Thymus (tissue), 14 donors: Measurements from ENCODE around the gene PSIP1. TPM values are rescaled to one million over a fixed set of nuclear protein-coding genes. Genes with fewer than 3 reads are reported as not detected.

Experiments
- DNase-seq, 9 donors: peaks; one replicate each; pipeline ENCODE4 v3.0.0-alpha.2; 2013; ENCODE audit warnings: low spot score in 9 of 9, low read depth in 6 of 9, missing footprints in 1 of 9
- H3K27ac ChIP-seq, 2 donors: one replicate each; pipeline ENCODE4 v1.5.1; 2013; ENCODE audit warnings: control low read depth in 1 of 2, low read depth in 1 of 2, low read length in 1 of 2, mild to moderate bottlenecking in 1 of 2, moderate library complexity in 1 of 2
- H3K27me3 ChIP-seq, 2 donors: one replicate each; pipeline ENCODE4 v1.5.1; 2013; ENCODE audit warnings: low read length in 1 of 2; ENCODE audit not compliant: control insufficient read depth in 2 of 2, insufficient read depth in 1 of 2
- H3K36me3 ChIP-seq, 2 donors: one replicate each; pipeline ENCODE4 v1.5.1; 2013; ENCODE audit warnings: low read length in 1 of 2, mild to moderate bottlenecking in 1 of 2, moderate library complexity in 1 of 2; ENCODE audit not compliant: control insufficient read depth in 2 of 2, insufficient read depth in 2 of 2
- H3K4me1 ChIP-seq, 2 donors: one replicate each; pipeline ENCODE4 v1.5.1; 2013; ENCODE audit warnings: low read length in 2 of 2; ENCODE audit not compliant: control insufficient read depth in 2 of 2, insufficient read depth in 2 of 2
- H3K4me3 ChIP-seq, 2 donors: one replicate each; pipeline ENCODE4 v1.5.1; 2013; ENCODE audit warnings: low read length in 2 of 2, control low read depth in 1 of 2, mild to moderate bottlenecking in 1 of 2
- H3K9me3 ChIP-seq, 2 donors: one replicate each; pipeline ENCODE4 v1.5.1; 2013; ENCODE audit warnings: low read length in 1 of 2, mild to moderate bottlenecking in 1 of 2; ENCODE audit not compliant: control insufficient read depth in 2 of 2, insufficient read depth in 1 of 2
- WGBS: extraction: QIAGEN DNeasy Blood & Tissue Kit; methylation state at CpG from one replicate; pipeline ENCODE4 v1.1.7; 2013; 5-methylcytosine and 5-hydroxymethylcytosine counted together
- long read RNA-seq, 10 donors: transcript quantifications; one replicate each; lab custom pipeline, GENCODE V29; 2026
- polyA plus RNA-seq: library from polyadenylated mRNA; stranded (reverse); fragments of 200-250 nt; gene quantifications from one replicate; pipeline ENCODE4 v1.2.3, GENCODE V29; 2013
- total RNA-seq: library from RNA; stranded (reverse); fragments of 120-200 nt; gene quantifications from one replicate; pipeline ENCODE4 v1.2.4, GENCODE V29; 2013
- donor health status: healthy.

The PSIP1 gene
- total RNA-seq (170 TPM), polyA plus RNA-seq (116 TPM)
- long read RNA-seq, donor 1, partial matches to known transcripts = 0 of 1 reads
- long read RNA-seq, donor 1, other reads (novel, unspliced or antisense) = 0 of 1 reads
- long read RNA-seq, donor 2 = 0 reads
- long read RNA-seq, donor 3, transcript PSIP1-204 (16 exons, 3,364 nt) = major isoform, 12 of 94 reads
- long read RNA-seq, donor 3, partial matches to known transcripts = 74 of 94 reads
- long read RNA-seq, donor 3, other reads (novel, unspliced or antisense) = 0 of 94 reads
- long read RNA-seq, donor 4, partial matches to known transcripts = 12 of 21 reads
- long read RNA-seq, donor 4, other reads (novel, unspliced or antisense) = 0 of 21 reads
- long read RNA-seq, donor 5, transcript PSIP1-204 (16 exons, 3,364 nt) = major isoform, 6 of 135 reads
- long read RNA-seq, donor 5, partial matches to known transcripts = 119 of 135 reads
- long read RNA-seq, donor 5, other reads (novel, unspliced or antisense) = 0 of 135 reads
- long read RNA-seq, donor 6, transcript PSIP1-204 (16 exons, 3,364 nt) = major isoform, 7 of 41 reads
- long read RNA-seq, donor 6, partial matches to known transcripts = 26 of 41 reads
- long read RNA-seq, donor 6, other reads (novel, unspliced or antisense) = 0 of 41 reads
- long read RNA-seq, donor 7, transcript PSIP1-204 (16 exons, 3,364 nt) = major isoform, 11 of 120 reads
- long read RNA-seq, donor 7, transcript PSIP1-203 (16 exons, 3,391 nt) = minor isoform, 5 of 120 reads
- long read RNA-seq, donor 7, partial matches to known transcripts = 96 of 120 reads
- long read RNA-seq, donor 7, other reads (novel, unspliced or antisense) = 0 of 120 reads
- long read RNA-seq, donor 8, transcript PSIP1-204 (16 exons, 3,364 nt) = major isoform, 6 of 19 reads
- long read RNA-seq, donor 8, partial matches to known transcripts = 11 of 19 reads
- long read RNA-seq, donor 8, other reads (novel, unspliced or antisense) = 0 of 19 reads
- long read RNA-seq, donor 9, transcript PSIP1-204 (16 exons, 3,364 nt) = major isoform, 6 of 43 reads
- long read RNA-seq, donor 9, partial matches to known transcripts = 29 of 43 reads
- long read RNA-seq, donor 9, other reads (novel, unspliced or antisense) = 0 of 43 reads
- long read RNA-seq, donor 10, transcript PSIP1-204 (16 exons, 3,364 nt) = major isoform, 6 of 57 reads
- long read RNA-seq, donor 10, partial matches to known transcripts = 44 of 57 reads
- long read RNA-seq, donor 10, other reads (novel, unspliced or antisense) = 0 of 57 reads

DNA sequence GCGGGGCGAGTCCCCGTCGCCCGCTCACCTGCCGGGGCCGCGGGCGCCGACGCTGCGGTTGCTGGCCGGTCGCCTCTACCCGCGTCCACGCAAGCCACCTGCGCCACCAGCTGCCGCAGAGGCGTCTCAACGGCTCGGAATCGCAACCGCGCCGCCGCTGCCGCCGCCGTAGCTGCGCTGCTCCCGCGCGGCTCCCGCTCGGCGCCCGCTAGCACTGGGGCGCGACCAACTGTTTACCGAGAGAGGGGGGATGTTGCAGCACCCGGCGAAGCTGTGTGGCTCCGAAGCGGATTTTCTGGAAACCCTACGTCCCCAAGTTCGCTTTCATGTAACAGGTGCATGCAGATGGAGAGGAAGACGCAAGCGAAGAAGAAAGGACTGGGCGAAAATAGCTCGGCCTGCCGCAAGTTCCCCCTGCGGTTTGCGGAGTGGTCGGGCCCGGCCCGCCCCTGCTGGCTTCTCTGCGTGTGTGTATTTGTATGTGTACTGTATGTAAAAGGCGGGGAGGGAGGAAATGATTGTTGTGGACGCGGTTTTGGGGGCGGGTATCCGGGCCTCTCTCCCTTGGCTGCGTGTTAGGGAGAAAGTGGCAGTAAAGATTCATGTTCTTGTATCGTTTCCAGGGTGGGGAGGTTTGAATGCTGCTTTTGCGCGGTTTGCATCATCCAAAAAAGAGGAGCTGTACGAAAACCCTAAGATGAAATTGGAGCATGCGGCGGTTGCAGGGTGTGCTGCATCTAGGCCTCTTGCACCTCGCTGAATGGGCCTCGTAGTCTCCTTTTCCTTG lies at the start of gene PSIP1:
PSIP1 (minus strand) TSS at position 182 of the 787 bp plus-strand sequence. CDS start 782 bp downstream, outside the sequence.
- WGBS = under 1% methylated on average over 72 of the region's 72 CpGs
- H3K27ac ChIP-seq = peak within 1 kb of the TSS; percentile 99
- H3K4me1 ChIP-seq = peaks cover 6 to 21% of the 10 kb centered on the region in 2 donors
- DNase-seq = peak; percentile 84 to 96 (median 91)
- H3K9me3 ChIP-seq = no peaks in the 10 kb centered on the region
- no peaks in the 10 kb centered on the region for H3K27me3 ChIP-seq
- H3K4me3 ChIP-seq = peak within 1 kb of the TSS; percentile 89 to 93
- peaks cover 0 to 29% of the 10 kb centered on the region in 2 donors for H3K36me3 ChIP-seq

DNA sequence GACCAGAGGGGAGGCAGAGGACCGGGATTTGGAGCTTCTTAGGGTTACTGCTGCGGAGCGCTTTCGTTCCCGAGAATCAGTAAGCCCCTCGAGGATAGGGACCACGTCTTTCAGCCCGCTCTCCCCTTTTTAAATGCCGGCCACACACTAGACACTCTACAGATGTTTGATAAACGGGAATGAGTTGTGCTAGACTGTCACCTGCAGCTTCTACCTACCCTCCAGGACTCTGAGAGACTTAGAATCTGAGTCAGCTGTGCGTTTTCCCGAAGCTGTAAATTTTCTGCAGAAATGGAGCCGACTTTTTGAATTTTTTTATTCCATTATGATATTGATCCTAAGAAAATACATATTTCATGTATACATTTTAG lies 42.7 kb upstream of the PSIP1 start:
- H3K4me1 ChIP-seq = peaks cover 3 to 11% of the 10 kb centered on the region in 2 donors
- H3K27me3 ChIP-seq = no peaks in the 10 kb centered on the region
- no peaks in the 10 kb centered on the region for H3K9me3 ChIP-seq
- H3K36me3 ChIP-seq = peaks cover 0 to 2% of the 10 kb centered on the region in 2 donors
- under 1% methylated on average over 13 of the region's 13 CpGs for WGBS
- peak overlapping the region; percentile 97 to 98 for H3K27ac ChIP-seq
- DNase-seq = no peak
- peak overlapping the region; percentile 81 to 98 for H3K4me3 ChIP-seq

DNA sequence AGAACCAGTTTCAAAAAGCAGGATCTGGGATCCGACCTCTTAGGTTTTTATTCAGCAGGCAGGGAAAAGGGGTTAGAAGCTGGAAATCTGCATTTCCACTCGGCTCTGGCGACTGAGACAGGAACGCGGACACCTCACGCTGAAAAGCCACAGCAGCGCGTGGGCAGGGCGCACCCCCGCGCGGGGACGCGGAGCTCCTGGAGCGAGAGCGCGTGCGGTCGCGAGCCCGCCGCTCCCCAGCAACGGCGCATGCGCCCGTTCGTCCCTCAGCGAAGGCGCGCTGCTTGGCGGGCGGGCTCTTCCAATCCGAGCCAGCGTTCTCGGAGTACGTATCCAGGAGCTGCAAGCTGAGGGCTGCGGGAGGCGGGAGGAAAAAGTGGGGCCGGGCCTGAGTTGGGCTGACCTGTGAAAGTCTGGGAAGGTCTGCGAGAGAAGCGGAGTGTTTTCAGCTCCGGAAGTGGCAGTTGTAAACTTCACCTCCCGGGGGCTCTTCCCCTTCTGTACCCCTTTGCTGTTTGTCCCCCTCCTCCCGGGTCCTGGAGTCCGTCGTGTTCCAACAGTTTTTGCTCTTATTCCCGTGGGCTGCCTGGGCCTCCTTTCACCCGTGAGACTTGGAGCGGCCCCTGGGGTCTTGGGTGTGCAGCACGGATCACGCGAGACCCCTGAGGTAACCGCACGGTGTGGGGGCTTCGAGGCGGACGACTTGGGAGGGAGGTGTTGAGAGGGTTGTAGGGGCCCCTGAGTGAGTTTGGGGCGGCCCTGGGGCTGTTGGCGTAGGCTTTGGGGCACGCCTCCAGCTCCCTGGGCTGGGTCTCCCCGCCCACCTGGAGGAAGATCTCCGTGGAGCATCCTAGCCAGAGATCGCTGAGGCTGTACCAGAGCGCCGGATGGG lies 42.1 kb upstream of the PSIP1 start, which contains the start of gene CCDC171:
CCDC171 (plus strand) TSS at position 408 of the 892 bp plus-strand sequence. CDS start 11,046 bp downstream, outside the sequence.
- H3K27ac ChIP-seq = peak within 1 kb of the TSS; percentile 97 to 98
- peaks cover 0 to 2% of the 10 kb centered on the region in 2 donors for H3K36me3 ChIP-seq
- peaks cover 3 to 11% of the 10 kb centered on the region in 2 donors for H3K4me1 ChIP-seq
- under 1% methylated on average over 65 of the region's 65 CpGs for WGBS
- peak; percentile 85 to 96 (median 91) for DNase-seq
- no peaks in the 10 kb centered on the region for H3K9me3 ChIP-seq
- no peaks in the 10 kb centered on the region for H3K27me3 ChIP-seq
- H3K4me3 ChIP-seq = peak within 1 kb of the TSS; percentile 81 to 98

DNA sequence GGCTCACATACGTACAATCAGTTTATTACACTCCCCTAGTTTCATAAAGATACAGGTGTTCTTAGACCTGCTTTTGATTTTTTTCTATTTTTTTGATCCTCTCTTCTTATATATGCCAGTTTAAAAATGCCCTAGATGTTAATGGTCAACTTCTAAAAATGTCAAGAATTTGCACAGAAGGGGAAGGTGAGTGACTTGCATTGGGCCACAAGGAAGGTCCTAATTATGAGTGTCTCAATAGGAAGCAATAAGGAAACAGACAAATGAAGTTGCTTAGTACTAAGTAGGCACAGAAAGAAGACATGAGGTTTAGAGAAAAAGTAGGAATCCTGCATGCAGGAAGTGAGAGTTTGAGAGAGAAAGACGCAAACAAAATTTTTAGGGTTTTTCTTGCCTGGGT lies 38.8 kb upstream of the PSIP1 start:
- H3K4me1 ChIP-seq = peaks cover 3 to 11% of the 10 kb centered on the region in 2 donors
- no peak overlapping the region for H3K4me3 ChIP-seq
- H3K9me3 ChIP-seq = no peaks in the 10 kb centered on the region
- 95% methylated on average over 2 of the region's 2 CpGs for WGBS
- no peaks in the 10 kb centered on the region for H3K27me3 ChIP-seq
- no peak overlapping the region for H3K27ac ChIP-seq
- H3K36me3 ChIP-seq = no peaks in the 10 kb centered on the region
- no peak for DNase-seq

DNA sequence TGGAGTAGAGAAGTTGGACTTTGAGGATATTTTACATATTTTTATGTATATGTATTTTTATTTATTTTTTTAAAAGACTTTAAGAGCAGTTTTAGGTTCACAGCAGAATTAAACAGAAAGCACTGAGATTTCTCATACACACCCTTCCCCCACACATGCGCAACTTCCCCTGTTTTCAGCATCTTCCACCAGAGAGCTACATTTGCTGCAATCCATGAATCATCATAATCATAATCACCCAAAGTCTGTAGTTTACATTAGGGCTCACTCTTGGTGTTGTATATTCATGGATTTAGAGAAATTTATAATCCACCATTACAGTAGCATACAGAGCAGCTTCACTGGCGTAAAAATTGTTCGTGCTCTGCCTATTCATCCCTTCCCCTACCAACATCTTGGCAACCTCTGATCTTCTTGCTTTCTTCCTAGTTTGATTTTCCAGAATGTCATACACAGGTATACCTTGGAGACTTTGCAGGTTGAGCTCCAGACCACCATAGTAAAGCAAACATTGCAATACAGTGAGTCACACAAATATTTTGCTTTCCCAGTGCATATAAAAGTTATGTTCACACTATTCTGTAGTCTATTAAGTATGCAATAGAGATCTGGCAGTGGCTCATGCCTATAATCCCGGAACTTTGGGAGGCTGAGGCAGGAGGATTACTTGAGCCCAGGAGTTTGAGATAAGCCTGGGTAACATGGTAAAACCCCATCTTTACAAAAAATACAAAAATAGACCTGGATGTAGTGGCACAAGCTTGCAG lies 32.5 kb upstream of the PSIP1 start:
- Histone ChIP-seq H3K4me3 (no peak overlapping the region), H3K36me3 (no peaks in the 10 kb centered on the region), H3K4me1 (no peaks in the 10 kb centered on the region), H3K27me3 (no peaks in the 10 kb centered on the region), H3K27ac (no peak overlapping the region), H3K9me3 (no peaks in the 10 kb centered on the region)
- DNase-seq = no peak
- WGBS = over 99% methylated on average over 4 of the region's 4 CpGs

DNA sequence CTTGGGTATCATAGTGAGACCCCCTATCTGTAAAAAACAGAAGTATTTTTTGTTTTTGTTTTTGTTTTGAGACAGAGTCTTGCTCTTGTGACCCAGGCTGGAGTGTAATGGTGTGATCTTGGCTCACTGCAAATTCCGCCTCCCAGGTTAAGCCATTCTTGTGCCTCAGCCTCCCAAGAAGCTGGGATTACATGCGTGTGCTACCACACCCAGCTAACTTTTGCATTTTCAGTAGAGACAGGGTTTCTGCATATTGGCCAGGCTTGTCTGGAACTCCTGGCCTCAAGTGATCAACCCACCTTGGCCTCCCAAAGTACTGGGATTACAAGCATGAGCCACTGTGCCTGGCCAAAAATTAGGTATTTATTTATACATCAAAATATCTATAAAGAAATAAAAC lies 31.9 kb upstream of the PSIP1 start:
- H3K4me1 ChIP-seq = no peaks in the 10 kb centered on the region
- no peaks in the 10 kb centered on the region for H3K9me3 ChIP-seq
- no peak overlapping the region for H3K27ac ChIP-seq
- H3K4me3 ChIP-seq = no peak overlapping the region
- no peaks in the 10 kb centered on the region for H3K36me3 ChIP-seq
- H3K27me3 ChIP-seq = no peaks in the 10 kb centered on the region
- DNase-seq = no peak
- WGBS = 95% methylated on average over 2 of the region's 2 CpGs

DNA sequence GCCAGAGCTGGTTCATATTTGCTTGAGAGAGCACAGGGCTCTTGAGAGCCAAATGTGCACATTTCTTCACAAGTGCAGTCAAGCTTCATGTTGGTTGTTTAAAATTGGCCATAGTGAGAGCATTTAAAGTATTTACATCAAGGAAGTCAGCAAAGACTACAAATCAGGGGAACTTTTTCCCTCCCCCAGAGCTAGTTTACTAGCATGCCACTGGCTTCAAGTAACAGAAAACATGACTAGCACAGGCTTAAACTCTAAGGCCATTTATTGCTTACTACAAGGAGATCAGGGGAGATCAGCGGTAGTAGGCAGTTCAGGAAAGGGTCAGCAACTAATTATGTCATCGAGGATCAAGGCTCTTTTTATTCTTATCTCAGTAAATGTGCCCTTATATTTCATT lies 31.1 kb upstream of the PSIP1 start:
- H3K9me3 ChIP-seq = no peaks in the 10 kb centered on the region
- no peak overlapping the region for H3K4me3 ChIP-seq
- no peaks in the 10 kb centered on the region for H3K27me3 ChIP-seq
- no peaks in the 10 kb centered on the region for H3K36me3 ChIP-seq
- no peaks in the 10 kb centered on the region for H3K4me1 ChIP-seq
- DNase-seq = no peak
- WGBS = 80% methylated on average over 2 of the region's 2 CpGs
- H3K27ac ChIP-seq = no peak overlapping the region
